Keratinocyte (primary cell): ENCODE measurements around the gene RNF6. TPM values are rescaled to one million over a fixed set of nuclear protein-coding genes. Genes with fewer than 3 reads are reported as not detected.

ENCODE experiments used
- DNase-seq: peaks from one replicate; pipeline ENCODE4 v3.0.0-alpha.2; 2011; ENCODE audit warnings: low read depth, missing footprints, low spot score
- FAIRE-seq: peaks from 2 replicates; lab custom pipeline; 2011; peaks lifted over from hg19 to GRCh38; lab: Jason Lieb, UNC
- H2AFZ ChIP-seq: 2 replicates; pipeline ENCODE4 v1.6.0; 2012; ENCODE audit warnings: low read length, control low read depth, inconsistent platforms; ENCODE audit not compliant: control insufficient read depth
- H3K27ac ChIP-seq: 2 replicates; pipeline ENCODE4 v1.5.1; 2011; ENCODE audit warnings: low read length; ENCODE audit not compliant: control insufficient read depth, insufficient read depth
- H3K27me3 ChIP-seq: 3 replicates; pipeline ENCODE4 v1.6.0; 2011; ENCODE audit warnings: low read length; ENCODE audit not compliant: control insufficient read depth, insufficient read depth; ENCODE audit errors: extremely low read depth
- H3K36me3 ChIP-seq, 2 experiments: 2 replicates in 1 of 2; 3 replicates in 1 of 2; pipeline ENCODE4 v1.5.1; 2011; ENCODE audit warnings: low read length in 2 of 2, mild to moderate bottlenecking in 1 of 2; ENCODE audit not compliant: control insufficient read depth in 2 of 2, insufficient read depth in 2 of 2; ENCODE audit errors: extremely low read depth in 1 of 2
- H3K4me1 ChIP-seq: 3 replicates; pipeline ENCODE4 v1.5.1; 2011; ENCODE audit warnings: low read length; ENCODE audit not compliant: control insufficient read depth, insufficient read depth; ENCODE audit errors: extremely low read depth
- H3K4me2 ChIP-seq: 3 replicates; pipeline ENCODE4 v1.6.0; 2011; ENCODE audit warnings: low read depth, low read length; ENCODE audit not compliant: control insufficient read depth, insufficient read depth; ENCODE audit errors: extremely low read depth
- H3K4me3 ChIP-seq, 3 experiments: fragments of 200-600 bp in 1 of 3; sonication (generic) in 1 of 3; 2 replicates in 2 of 3; 3 replicates in 1 of 3; pipeline ENCODE4 v1.5.1; 2011 to 2016; ENCODE audit warnings: low read length in 3 of 3, mild to moderate bottlenecking in 3 of 3, control low read depth in 2 of 3, inconsistent platforms in 1 of 3, low read depth in 1 of 3, mixed read lengths in 1 of 3, mixed run types in 1 of 3, moderate library complexity in 1 of 3; ENCODE audit not compliant: control insufficient read depth in 2 of 3, insufficient read depth in 2 of 3; ENCODE audit errors: extremely low read depth in 1 of 3
- H3K79me2 ChIP-seq: 2 replicates; pipeline ENCODE4 v1.6.0; 2012; ENCODE audit warnings: low read length; ENCODE audit not compliant: control insufficient read depth, insufficient read depth
- H3K9ac ChIP-seq: 3 replicates; pipeline ENCODE4 v1.6.0; 2011; ENCODE audit warnings: low read length; ENCODE audit not compliant: control insufficient read depth, insufficient read depth; ENCODE audit errors: extremely low read depth
- H3K9me1 ChIP-seq: 3 replicates; pipeline ENCODE4 v1.6.0; 2011; ENCODE audit warnings: low read length; ENCODE audit not compliant: control insufficient read depth, insufficient read depth; ENCODE audit errors: extremely low read depth
- H3K9me3 ChIP-seq: 2 replicates; pipeline ENCODE4 v1.5.1; 2012; ENCODE audit warnings: low read depth, low read length; ENCODE audit not compliant: control insufficient read depth
- H4K20me1 ChIP-seq: 3 replicates; pipeline ENCODE4 v1.6.0; 2011; ENCODE audit warnings: low read length; ENCODE audit not compliant: control insufficient read depth, insufficient read depth; ENCODE audit errors: extremely low read depth
- EZH2 ChIP-seq: IDR thresholded peaks from one replicate; pipeline ENCODE4 v1.6.1; 2012; ENCODE audit warnings: inconsistent platforms, mild to moderate bottlenecking, low read length, moderate library complexity
- dilution Hi-C: fragments of 300-500 bp; cut with MboI; formaldehyde crosslinking; loops from one replicate; pipeline ENCODE4 v1.7.0; 2020; ENCODE audit warnings: low sequenced_read_pairs; ENCODE audit not compliant: extremely low pct_ligation_motif_present
- polyA plus RNA-seq, 5 experiments: library from polyadenylated mRNA; depleted of rRNA in 3 of 5; stranded (reverse) in 3 of 5; stranded (forward) in 1 of 5; unstranded in 1 of 5; fragments of >200 nt; gene quantifications; 1 replicate in 1 of 5; 2 replicates in 3 of 5; 3 replicates in 1 of 5; pipeline versions ENCODE4 v1.2.1 to v1.2.3, GENCODE V29; 2011 to 2012; ENCODE audit warnings: missing spikeins in 2 of 5, low read depth in 1 of 5, low replicate concordance in 1 of 5
- TF ChIP-seq, protein P1 (sequence below), 3 experiments: IDR thresholded peaks in 1 of 3; conservative IDR thresholded peaks in 1 of 3; optimal IDR thresholded peaks in 1 of 3; 2 replicates in 2 of 3; 3 replicates in 1 of 3; pipeline versions ENCODE3 to v1.5.1; 2011; ENCODE audit warnings: low read length in 3 of 3, mild to moderate bottlenecking in 3 of 3, moderate library complexity in 2 of 3, control low read depth in 1 of 3, inconsistent platforms in 1 of 3; ENCODE audit not compliant: insufficient read depth in 2 of 3; ENCODE audit errors: extremely low read depth in 1 of 3

The RNF6 gene
- polyA plus RNA-seq, 1 donor (not counting 4 experiments of a cell fraction or from before 2014, with no cell fraction given): 48.7 TPM

DNA sequence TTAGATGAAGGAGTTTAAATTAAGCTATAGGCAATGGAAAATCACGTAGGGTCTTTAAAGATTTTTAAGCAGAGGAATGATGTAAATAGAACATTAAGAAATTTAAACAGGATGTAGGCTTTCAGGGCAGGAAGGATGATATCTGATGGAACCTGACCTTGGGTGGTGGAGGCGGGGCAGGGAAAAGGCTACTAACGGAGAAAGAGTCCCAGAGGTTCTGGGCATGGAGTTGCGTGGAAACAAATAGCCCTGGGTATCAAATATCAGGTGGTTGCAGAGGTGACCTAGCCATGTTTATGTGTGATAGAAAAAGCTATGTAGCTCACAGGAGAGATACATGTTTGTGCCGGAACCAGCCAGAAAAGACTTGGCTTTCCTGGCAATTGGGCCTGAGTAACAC is 24.0 kb upstream of the RNF6 start:
- no peak for FAIRE-seq
- DNase-seq: no peak
- H3K4me1 ChIP-seq: no peaks in the 10 kb centered on the region
- no peaks in the 10 kb centered on the region for H4K20me1 ChIP-seq
- dilution Hi-C loops: no loop called here
- H3K36me3 ChIP-seq: no peaks in the 10 kb centered on the region
- H3K4me3 ChIP-seq: no peak overlapping the region
- peaks cover 6% of the 10 kb centered on the region for H3K27me3 ChIP-seq
- H3K9me3 ChIP-seq: no peaks in the 10 kb centered on the region
- TF ChIP-seq, protein P1, sequence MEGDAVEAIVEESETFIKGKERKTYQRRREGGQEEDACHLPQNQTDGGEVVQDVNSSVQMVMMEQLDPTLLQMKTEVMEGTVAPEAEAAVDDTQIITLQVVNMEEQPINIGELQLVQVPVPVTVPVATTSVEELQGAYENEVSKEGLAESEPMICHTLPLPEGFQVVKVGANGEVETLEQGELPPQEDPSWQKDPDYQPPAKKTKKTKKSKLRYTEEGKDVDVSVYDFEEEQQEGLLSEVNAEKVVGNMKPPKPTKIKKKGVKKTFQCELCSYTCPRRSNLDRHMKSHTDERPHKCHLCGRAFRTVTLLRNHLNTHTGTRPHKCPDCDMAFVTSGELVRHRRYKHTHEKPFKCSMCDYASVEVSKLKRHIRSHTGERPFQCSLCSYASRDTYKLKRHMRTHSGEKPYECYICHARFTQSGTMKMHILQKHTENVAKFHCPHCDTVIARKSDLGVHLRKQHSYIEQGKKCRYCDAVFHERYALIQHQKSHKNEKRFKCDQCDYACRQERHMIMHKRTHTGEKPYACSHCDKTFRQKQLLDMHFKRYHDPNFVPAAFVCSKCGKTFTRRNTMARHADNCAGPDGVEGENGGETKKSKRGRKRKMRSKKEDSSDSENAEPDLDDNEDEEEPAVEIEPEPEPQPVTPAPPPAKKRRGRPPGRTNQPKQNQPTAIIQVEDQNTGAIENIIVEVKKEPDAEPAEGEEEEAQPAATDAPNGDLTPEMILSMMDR (optimal IDR thresholded peaks at IDR 0.05 in 1 of 3, IDR thresholded peaks at IDR 0.05 in 1 of 3, conservative IDR thresholded peaks at IDR 0.05 in 1 of 3; ENCODE audit: extremely low read depth in 1 of 3, insufficient read depth in 2 of 3, low read length in 3 of 3): no peak
- TF ChIP-seq EZH2: no peak
- no peak overlapping the region for H3K4me2 ChIP-seq
- no peak overlapping the region for H2AFZ ChIP-seq
- no peaks in the 10 kb centered on the region for H3K9me1 ChIP-seq
- H3K9ac ChIP-seq: no peak overlapping the region
- H3K79me2 ChIP-seq: no peaks in the 10 kb centered on the region
- H3K27ac ChIP-seq: no peak overlapping the region

DNA sequence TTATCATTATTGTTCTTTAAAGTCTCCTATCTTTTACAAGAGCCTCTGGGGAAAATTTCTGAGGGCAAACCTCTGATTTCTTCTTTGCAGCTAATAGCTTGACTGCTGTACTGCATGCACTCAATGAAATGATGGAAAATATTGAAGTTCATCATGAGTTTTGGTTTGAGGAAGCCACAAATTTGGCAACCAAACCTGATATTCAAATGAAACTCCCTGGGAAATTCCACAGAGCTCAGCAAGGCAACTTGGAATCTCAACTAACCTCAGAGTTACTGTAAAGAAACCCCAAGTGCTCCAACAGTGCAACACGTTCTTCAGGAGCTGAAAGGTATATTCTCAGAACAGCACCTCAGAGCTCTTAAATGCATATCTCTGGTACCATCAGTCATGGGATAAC is 14.2 kb upstream of the RNF6 start:
- Histone ChIP-seq H3K4me2 (no peak overlapping the region), H4K20me1 (no peaks in the 10 kb centered on the region), H2AFZ (no peak overlapping the region), H3K4me3 (no peak overlapping the region), H3K9me3 (no peaks in the 10 kb centered on the region), H3K36me3 (no peaks in the 10 kb centered on the region), H3K9me1 (no peaks in the 10 kb centered on the region), H3K27me3 (no peaks in the 10 kb centered on the region), H3K27ac (no peak overlapping the region), H3K79me2 (no peaks in the 10 kb centered on the region), H3K4me1 (no peaks in the 10 kb centered on the region), H3K9ac (no peak overlapping the region)
- dilution Hi-C loops: no loop called here
- no peak for TF ChIP-seq EZH2
- peak; percentile 9 for FAIRE-seq
- no peak for DNase-seq

DNA sequence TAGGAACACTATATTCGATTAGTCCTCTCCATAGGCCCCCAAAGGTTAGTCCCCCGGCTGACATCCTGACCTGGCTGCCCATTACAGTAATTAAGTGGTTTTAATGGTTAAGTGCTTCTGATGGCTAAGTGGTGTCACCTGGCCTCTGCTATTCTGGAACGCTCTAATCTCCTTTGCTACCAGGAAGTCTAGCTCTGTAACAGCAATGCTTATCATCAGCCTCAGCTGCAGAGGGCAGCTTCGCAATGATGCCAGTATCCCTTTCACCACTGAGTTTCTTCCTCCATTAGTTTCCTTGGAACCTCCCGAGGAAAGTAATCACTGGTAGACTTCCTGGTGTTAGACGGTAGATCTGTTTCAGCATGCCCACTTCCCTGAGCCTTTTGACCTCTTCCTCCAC is 8.6 kb upstream of the RNF6 start:
- no peaks in the 10 kb centered on the region for H3K79me2 ChIP-seq
- no peaks in the 10 kb centered on the region for H3K27me3 ChIP-seq
- no peaks in the 10 kb centered on the region for H4K20me1 ChIP-seq
- no peak for TF ChIP-seq EZH2
- TF ChIP-seq, protein P1 (optimal IDR thresholded peaks at IDR 0.05 in 1 of 3, IDR thresholded peaks at IDR 0.05 in 1 of 3, conservative IDR thresholded peaks at IDR 0.05 in 1 of 3; ENCODE audit: extremely low read depth in 1 of 3, insufficient read depth in 2 of 3, low read length in 3 of 3): no peak
- dilution Hi-C loops: no loop called here
- H3K4me1 ChIP-seq: no peaks in the 10 kb centered on the region
- no peaks in the 10 kb centered on the region for H3K36me3 ChIP-seq
- no peaks in the 10 kb centered on the region for H3K9me3 ChIP-seq
- no peak overlapping the region for H3K9ac ChIP-seq
- H3K27ac ChIP-seq: no peak overlapping the region
- H3K4me2 ChIP-seq: no peak overlapping the region
- H3K9me1 ChIP-seq: no peaks in the 10 kb centered on the region
- FAIRE-seq (no peak), DNase-seq (no peak)
- no peak overlapping the region for H3K4me3 ChIP-seq
- no peak overlapping the region for H2AFZ ChIP-seq
